GM12891 (cell line): Measurements from ENCODE around the gene CPNE5.

ENCODE experiments used
- DNase-seq: peaks from one replicate; pipeline ENCODE4 v3.0.0; 2011; ENCODE audit warnings: low spot score; ENCODE audit not compliant: insufficient read length
- FAIRE-seq: peaks from 2 replicates; lab custom pipeline; 2011; peaks lifted over from hg19 to GRCh38; lab: Jason Lieb, UNC
- PAX5 ChIP-seq: IDR thresholded peaks from 2 replicates; pipeline ENCODE4 v1.6.1; 2011; ENCODE audit warnings: low read length, moderate library complexity, mild to moderate bottlenecking; ENCODE audit not compliant: insufficient read depth, severe bottlenecking
- POLR2A ChIP-seq: IDR thresholded peaks from 2 replicates; pipeline ENCODE4 v1.6.1; 2011; ENCODE audit warnings: low read depth, low read length, control low read depth
- POLR2AphosphoS5 ChIP-seq: IDR thresholded peaks from 2 replicates; pipeline ENCODE4 v1.6.1; 2011; ENCODE audit warnings: low read depth, low read length, control low read depth
- POU2F2 ChIP-seq: IDR thresholded peaks from 2 replicates; pipeline ENCODE4 v1.6.1; 2011; ENCODE audit warnings: low read depth, mild to moderate bottlenecking, control low read depth, low read length, moderate library complexity
- SPI1 ChIP-seq: IDR thresholded peaks from 2 replicates; pipeline ENCODE4 v1.6.1; 2011; ENCODE audit warnings: low read depth, low read length, control low read depth
- TAF1 ChIP-seq: IDR thresholded peaks from 2 replicates; pipeline ENCODE4 v1.6.1; 2011; ENCODE audit warnings: low read depth, low read length, control low read depth

Gene CPNE5

DNA sequence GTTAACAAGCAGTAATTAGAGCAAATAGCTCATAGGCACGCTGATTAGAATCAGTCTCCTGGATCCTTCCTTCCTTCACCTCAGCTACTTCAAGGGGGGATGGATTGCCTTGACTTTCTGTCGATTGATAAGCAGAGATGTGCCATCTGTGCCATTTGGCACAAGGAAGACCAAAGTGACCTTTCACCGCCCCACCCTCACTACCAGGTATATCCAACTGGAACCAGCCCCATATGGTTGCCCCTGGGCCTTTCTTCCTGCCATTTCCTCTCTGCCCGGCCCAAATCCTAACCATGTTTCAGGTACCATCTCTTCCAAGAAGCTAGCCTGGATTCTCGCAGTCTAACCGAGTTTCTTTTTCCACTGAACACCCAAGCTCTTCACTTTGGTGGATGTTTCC is 8.7 kb upstream of the CPNE5 start:
- DNase-seq (no peak), FAIRE-seq (no peak)
- no peak for TF ChIP-seq TAF1
- no peak for TF ChIP-seq PAX5
- no peak for TF ChIP-seq POU2F2
- no peak for TF ChIP-seq POLR2AphosphoS5
- no peak for TF ChIP-seq POLR2A

GRCh38 chr6:36847152-36847551 is 7.9 kb upstream of the CPNE5 start:
- TF ChIP-seq PAX5: no peak
- TF ChIP-seq POU2F2: no peak
- TF ChIP-seq POLR2AphosphoS5: no peak
- no peak for FAIRE-seq
- DNase-seq: no peak

DNA sequence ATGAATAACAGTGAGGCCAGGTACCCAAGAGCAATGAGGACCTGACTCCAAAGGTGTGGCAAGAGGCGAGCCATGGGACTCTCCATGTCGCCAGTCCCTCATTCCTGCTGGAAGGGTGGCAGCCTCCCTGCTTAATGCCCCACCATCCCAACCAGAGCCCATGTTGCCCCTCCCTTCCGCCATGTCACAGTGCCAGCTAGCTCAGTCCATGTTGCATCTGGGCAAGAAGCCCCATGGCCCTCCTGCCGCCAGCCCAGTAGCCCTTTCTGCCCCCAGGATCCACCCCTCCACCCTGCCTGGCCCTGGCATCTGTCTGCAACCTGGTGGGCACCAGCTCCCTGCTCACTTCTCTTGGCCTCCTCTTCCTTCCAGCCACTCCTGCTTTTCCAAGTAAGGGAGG is 6.0 kb upstream of the CPNE5 start:
- FAIRE-seq (no peak), DNase-seq (no peak)
- no peak for TF ChIP-seq POLR2A
- no peak for TF ChIP-seq SPI1
- no peak for TF ChIP-seq PAX5
- TF ChIP-seq TAF1: no peak
- no peak for TF ChIP-seq POLR2AphosphoS5
- no peak for TF ChIP-seq POU2F2

- FAIRE-seq (no peak), DNase-seq (no peak)
- TF ChIP-seq SPI1 (peak; percentile 34; the same call in 1 of the 2 replicates), TAF1 (no peak)
Measured at GRCh38 chr6:36844232-36845170, 5.3 kb upstream of the CPNE5 start.

DNA sequence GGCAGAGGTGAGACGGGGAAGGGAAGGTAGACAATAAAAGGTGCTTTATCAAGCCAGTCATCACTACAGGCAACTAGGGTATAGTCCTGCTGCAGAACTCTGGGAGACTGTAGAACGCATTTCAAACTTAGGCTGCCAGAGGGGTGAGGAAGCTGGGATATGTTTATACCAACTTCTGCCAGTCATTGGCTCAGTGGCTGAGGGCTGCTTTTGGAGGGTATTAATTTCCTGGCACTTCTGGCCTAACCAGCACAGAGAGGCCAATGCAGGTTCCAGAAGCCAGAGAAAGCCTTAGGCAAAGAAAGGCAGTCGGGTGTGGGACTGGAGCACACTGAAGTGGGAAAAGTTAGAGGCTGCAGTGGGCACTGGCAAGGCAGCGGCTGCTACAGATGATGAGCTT is 3.9 kb upstream of the CPNE5 start:
- TF ChIP-seq POU2F2 (no peak), SPI1 (no peak), PAX5 (no peak), POLR2A (no peak), TAF1 (no peak), POLR2AphosphoS5 (no peak)
- FAIRE-seq (no peak), DNase-seq (no peak)

DNA sequence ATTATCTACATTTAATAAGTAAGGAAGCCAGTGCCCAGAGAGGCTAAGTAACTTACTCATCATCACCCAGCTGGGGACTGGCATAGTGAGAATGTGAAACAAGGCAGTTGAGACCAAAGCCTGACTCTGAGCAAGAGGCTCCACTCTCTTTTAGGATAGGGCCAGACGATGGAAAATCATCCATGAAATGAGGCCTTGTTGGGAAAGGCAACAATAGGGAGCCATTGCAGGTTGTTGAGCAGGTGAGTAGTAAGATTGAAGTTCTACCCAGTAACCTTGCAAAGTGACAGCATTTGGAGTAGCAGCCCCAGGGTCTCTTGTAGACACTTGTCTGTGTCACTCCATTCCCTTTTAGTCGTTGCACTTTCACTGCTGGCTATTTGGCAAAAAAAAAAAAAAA is 2.5 kb upstream of the CPNE5 start:
- FAIRE-seq: no peak
- no peak for DNase-seq
- TF ChIP-seq POLR2A: no peak
- TF ChIP-seq POLR2AphosphoS5: no peak
- TF ChIP-seq SPI1: no peak

DNA sequence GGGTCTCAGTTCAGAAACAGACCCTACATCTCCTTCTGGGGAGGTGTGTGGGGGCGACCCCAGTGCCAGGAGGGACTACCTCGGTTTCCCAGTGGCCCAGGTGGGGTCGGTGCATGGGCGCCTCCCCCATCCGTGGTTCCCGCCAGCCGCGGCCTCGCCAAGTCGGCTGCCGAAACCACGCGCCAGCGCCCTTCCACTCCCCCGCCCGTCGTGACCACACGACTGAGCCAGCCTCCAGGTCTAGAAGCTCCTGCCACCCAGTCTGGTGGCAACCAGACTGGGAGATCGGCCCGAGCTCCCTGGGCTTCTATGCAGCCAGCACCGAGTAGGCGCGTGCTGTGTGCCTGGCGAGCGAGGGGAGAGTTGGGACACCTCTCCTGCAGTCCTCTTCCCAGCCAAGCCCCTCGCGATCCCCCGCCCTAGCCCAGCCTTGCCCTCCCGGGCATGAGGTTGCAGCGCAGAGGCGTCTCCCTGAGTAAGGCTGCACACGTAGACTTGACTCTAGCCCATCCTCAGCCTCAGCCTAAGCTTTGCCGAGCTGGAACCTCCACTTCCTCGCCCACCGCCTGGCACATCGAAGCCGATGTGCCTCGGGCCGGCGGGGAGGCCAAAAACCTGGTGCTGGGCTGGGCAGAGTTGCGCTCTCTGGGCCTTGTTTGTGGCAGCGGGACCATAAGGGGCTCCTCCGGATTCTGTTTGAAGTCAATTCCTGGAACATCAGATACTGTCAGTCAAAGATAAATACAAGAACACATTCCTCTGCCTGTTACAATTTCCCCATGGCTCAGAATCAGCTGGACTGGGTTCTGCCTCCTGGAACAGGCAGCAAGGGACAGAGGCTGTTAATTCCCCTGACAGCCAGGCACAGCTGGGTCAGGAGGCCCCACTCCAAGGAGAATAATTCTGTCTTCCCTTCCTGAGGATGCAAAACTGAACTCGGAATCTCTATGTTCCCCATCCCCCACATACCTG is 1.5 kb upstream of the CPNE5 start:
- FAIRE-seq (peak; percentile 5), DNase-seq (peak; percentile 27)
- no peak for TF ChIP-seq POU2F2
- TF ChIP-seq SPI1: no peak
- TF ChIP-seq POLR2AphosphoS5: no peak
- no peak for TF ChIP-seq POLR2A
- TF ChIP-seq PAX5: no peak
- no peak for TF ChIP-seq TAF1

GRCh38 chr6:36839749-36840431 is 646 bp upstream of the CPNE5 start:
- no peak for TF ChIP-seq POLR2AphosphoS5
- TF ChIP-seq PAX5: no peak
- no peak for TF ChIP-seq POU2F2
- no peak for TF ChIP-seq POLR2A
- no peak for TF ChIP-seq TAF1
- TF ChIP-seq SPI1: no peak
- FAIRE-seq (no peak), DNase-seq (peak; percentile 70)

DNA sequence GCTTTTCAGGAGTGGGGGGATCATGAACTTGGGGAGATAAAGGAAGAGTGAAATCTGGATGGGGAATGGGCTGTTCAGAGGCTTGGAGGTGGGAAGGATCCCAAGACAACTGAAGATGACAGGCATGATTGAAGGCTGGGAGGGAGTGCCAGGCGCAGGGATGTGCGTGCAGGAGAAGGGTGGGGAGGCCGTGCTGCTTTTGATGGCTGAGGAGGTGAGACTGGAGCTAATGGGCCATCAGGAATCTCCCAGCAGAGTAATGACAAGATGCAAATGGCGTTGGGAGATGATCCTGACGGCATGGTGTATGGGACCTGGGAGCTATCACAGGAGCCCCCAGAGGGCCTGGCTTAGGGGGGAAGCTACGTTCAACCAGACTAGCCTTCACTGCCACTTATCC is 1.6 kb downstream of the CPNE5 start:
- FAIRE-seq: no peak
- no peak for TF ChIP-seq TAF1
- no peak for TF ChIP-seq POLR2AphosphoS5
- no peak for TF ChIP-seq PAX5
- no peak for TF ChIP-seq POLR2A
- TF ChIP-seq POU2F2: no peak
- no peak for TF ChIP-seq SPI1

More for the DNA sequence above, 1.6 kb downstream of the CPNE5 start:
- no peak for DNase-seq
